SK-N-MC (cell line): ENCODE results near the gene BMERB1.

Source experiments
- DNase-seq: peaks from one replicate; pipeline ENCODE4 v3.0.0-alpha.2; 2011; ENCODE audit warnings: low read depth, low spot score
- H3K27ac ChIP-seq: fragments of 200-600 bp; sonication (generic); 2 replicates; pipeline ENCODE4 v1.5.1; 2016; ENCODE audit warnings: mixed run types
- H3K36me3 ChIP-seq: fragments of 200-600 bp; sonication (generic); 2 replicates; pipeline ENCODE4 v1.6.1; 2017; ENCODE audit warnings: antibody characterized with exemption, low read length, mixed read lengths; ENCODE audit not compliant: insufficient read depth
- H3K4me3 ChIP-seq: fragments of 200-600 bp; sonication (generic); 2 replicates; pipeline ENCODE4 v1.5.1; 2016
- H3K9ac ChIP-seq: fragments of 200-600 bp; sonication (generic); 2 replicates; pipeline ENCODE4 v1.8.0; 2017; ENCODE audit warnings: mixed run types, mixed read lengths; ENCODE audit not compliant: insufficient read length
- H3K9me3 ChIP-seq: fragments of 200-600 bp; sonication (generic); 2 replicates; pipeline ENCODE4 v1.6.1; 2017; ENCODE audit warnings: low read depth, mild to moderate bottlenecking, antibody characterized with exemption, low read length, moderate library complexity, mixed read lengths
- EZH2 ChIP-seq: fragments of 200-600 bp; sonication (generic); IDR thresholded peaks from one replicate; pipeline ENCODE4 v1.6.1; 2017; ENCODE audit warnings: antibody characterized with exemption
- FOXP2 ChIP-seq: optimal IDR thresholded peaks from 2 replicates; pipeline ENCODE3; 2011; ENCODE audit warnings: mild to moderate bottlenecking, moderate library complexity; ENCODE audit not compliant: insufficient read depth; ENCODE audit errors: extremely low read length, control extremely low read depth
- POLR2AphosphoS5 ChIP-seq: IDR thresholded peaks from 2 replicates; pipeline ENCODE4 v1.6.1; 2012; ENCODE audit warnings: mild to moderate bottlenecking, low read depth, low read length, borderline replicate concordance

The BMERB1 gene

DNA sequence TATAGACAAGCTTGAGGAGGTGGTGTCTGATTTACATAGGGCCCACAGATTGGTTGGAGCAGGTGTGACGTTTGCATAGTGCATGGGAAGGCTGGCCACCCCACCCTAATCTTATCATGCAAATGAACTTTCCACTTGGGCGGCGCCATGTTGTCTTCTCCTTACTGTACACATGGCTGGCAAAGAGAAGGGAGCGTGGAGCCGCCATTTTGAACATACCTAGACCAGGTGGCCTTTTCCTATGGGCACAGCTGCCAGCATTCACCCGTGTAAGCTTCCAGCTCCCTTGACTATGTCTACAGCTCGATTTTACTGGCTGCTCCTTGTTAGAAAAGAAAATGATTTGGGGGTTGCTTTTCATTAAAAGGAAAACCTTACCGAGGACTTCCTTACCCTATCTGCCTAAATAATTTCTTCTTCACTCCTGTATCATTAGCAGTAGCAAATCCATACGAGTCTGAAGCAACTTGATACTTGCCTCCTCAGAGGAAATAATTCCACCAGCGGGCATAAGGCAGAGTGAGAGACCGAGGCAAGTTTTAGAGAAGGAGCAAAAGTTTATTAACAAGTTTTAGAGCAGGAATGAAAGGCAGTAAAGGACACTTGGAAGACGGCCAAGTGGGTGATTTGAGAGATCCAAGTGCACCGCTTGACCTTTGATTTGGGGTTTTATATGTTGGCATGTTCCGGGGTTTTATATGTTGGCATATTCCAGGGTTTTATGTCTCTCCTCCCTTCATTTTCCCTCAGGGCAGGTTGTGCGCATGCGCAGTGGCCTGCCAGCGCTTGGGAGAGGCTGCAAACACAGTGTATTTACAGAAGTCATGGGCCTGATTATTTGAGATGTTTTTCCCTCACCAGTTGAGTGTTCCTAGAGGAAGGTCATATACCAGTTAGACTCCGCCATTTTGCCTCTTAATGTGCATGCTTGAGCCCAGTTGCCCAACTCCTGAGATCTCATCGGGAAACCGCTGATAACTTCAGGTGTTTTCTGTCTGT lies 142.9 kb downstream of the BMERB1 start:
- Histone ChIP-seq H3K27ac (no peak overlapping the region), H3K36me3 (no peaks in the 10 kb centered on the region), H3K9ac (no peak overlapping the region), H3K9me3 (no peaks in the 10 kb centered on the region), H3K4me3 (no peak overlapping the region)
- TF ChIP-seq FOXP2: no peak
- TF ChIP-seq POLR2AphosphoS5: no peak
- TF ChIP-seq EZH2: no peak
- DNase-seq: no peak

GRCh38 chr16:15578824-15579223 lies 144.4 kb downstream of the BMERB1 start:
- Histone ChIP-seq H3K27ac (no peak overlapping the region), H3K9me3 (no peaks in the 10 kb centered on the region), H3K9ac (no peak overlapping the region), H3K36me3 (no peaks in the 10 kb centered on the region), H3K4me3 (no peak overlapping the region)
- no peak for TF ChIP-seq FOXP2
- TF ChIP-seq POLR2AphosphoS5: no peak
- DNase-seq: no peak

GRCh38 chr16:15581127-15581815 lies 146.9 kb downstream of the BMERB1 start:
- TF ChIP-seq EZH2 (no peak), POLR2AphosphoS5 (no peak), FOXP2 (no peak)
- DNase-seq: no peak
- Histone ChIP-seq H3K4me3 (no peak overlapping the region), H3K36me3 (no peaks in the 10 kb centered on the region), H3K9me3 (no peaks in the 10 kb centered on the region), H3K9ac (no peak overlapping the region), H3K27ac (no peak overlapping the region)

DNA sequence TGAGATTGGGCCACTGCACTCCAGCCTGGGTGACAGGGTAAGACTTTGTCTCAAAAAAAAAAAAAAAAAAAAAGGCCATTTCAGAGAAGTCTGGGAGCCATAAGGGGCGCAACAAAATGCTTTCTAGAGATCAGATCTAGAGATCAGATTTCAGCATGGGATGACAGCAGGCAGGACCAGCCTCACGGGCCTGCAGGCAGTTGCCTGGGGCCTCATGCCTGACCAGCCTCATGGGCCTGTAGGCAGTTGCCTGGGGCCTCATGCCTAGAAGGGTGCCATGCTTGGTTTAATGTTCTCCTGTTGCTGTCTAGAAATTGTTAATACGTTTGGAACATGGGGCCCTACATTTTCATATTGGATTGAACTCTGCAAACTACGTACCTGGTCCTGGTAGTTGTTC lies 149.1 kb downstream of the BMERB1 start:
- Histone ChIP-seq H3K9ac (no peak overlapping the region), H3K36me3 (no peaks in the 10 kb centered on the region), H3K9me3 (no peaks in the 10 kb centered on the region), H3K27ac (no peak overlapping the region), H3K4me3 (no peak overlapping the region)
- TF ChIP-seq EZH2 (no peak), FOXP2 (no peak), POLR2AphosphoS5 (no peak)
- DNase-seq: no peak

DNA sequence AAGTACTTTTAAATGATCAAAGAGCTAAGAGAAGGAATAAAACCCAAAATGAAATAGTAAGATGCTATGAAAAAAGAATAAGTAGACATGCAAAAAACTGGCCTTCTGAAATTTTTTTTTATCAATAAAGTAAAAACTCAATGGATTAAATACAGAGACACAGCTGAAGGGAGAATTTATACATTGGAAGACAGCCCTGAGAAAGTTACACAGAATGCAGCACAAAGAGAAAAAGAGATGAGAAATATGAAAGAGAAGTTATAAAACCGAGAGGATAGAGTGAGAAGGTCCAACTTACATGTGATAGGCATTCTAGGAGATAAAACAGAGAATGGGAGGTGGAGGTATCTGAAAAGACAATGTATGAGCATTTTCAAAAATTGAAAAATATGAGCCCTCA lies 151.6 kb downstream of the BMERB1 start:
- no peaks in the 10 kb centered on the region for H3K36me3 ChIP-seq
- no peak overlapping the region for H3K27ac ChIP-seq
- no peaks in the 10 kb centered on the region for H3K9me3 ChIP-seq
- H3K4me3 ChIP-seq: no peak overlapping the region
- H3K9ac ChIP-seq: no peak overlapping the region
- TF ChIP-seq EZH2 (no peak), POLR2AphosphoS5 (no peak), FOXP2 (no peak)
- no peak for DNase-seq

DNA sequence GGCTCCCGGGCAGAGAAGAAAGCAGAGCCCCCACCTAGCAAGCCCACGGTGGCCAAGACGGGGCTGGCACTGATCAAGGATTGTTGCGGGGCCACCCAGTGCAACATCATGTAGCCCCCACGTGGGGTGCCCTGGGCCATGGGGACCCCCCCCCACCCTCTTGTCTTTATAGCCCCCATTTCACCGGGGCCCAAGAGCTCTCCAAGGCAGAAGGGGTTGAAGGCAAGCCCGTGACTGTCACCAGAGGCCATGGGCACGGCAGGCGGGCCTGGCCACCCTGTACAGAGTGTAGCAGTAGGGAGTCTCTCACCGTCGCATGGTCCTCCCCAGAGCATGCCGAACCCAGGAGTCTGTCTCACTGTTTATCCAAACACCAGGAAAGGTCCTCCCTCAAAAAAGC lies 152.3 kb downstream of the BMERB1 start:
- Histone ChIP-seq H3K4me3 (no peak overlapping the region), H3K9me3 (no peaks in the 10 kb centered on the region), H3K9ac (no peak overlapping the region), H3K27ac (no peak overlapping the region), H3K36me3 (no peaks in the 10 kb centered on the region)
- TF ChIP-seq EZH2 (no peak), FOXP2 (no peak), POLR2AphosphoS5 (no peak)
- DNase-seq: no peak

- H3K36me3 ChIP-seq: no peaks in the 10 kb centered on the region
Measured at GRCh38 chr16:15587152-15587825, 152.9 kb downstream of the BMERB1 start.

DNA sequence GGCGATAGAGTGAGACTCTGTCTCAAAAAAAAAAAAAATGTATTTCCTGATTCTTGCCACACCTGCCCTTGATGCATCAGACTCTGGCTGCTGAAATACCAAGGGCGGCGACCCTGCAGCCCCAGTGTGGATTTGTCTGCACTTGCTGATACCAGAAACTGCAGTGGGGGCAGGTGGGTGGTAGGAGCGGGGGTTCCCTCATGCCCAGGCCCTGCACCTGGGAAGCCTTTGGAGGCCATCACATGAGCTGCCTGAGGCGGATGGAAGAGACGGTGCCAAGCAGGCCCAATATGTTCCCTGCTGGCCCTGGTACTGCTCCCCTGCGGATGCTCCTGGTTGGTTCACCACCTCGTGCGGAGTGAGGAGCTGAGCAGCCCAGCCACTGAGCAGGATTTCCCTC lies 157.9 kb downstream of the BMERB1 start:
- Histone ChIP-seq H3K9ac (no peak overlapping the region), H3K27ac (no peak overlapping the region), H3K9me3 (no peaks in the 10 kb centered on the region), H3K4me3 (no peak overlapping the region), H3K36me3 (peaks cover 27% of the 10 kb centered on the region)
- TF ChIP-seq EZH2: no peak
- DNase-seq: no peak

More at GRCh38 chr16:15587152-15587825, 152.9 kb downstream of the BMERB1 start:
- no peak for TF ChIP-seq EZH2
- TF ChIP-seq FOXP2: no peak
- no peak for TF ChIP-seq POLR2AphosphoS5
- no peak for DNase-seq
- no peak overlapping the region for H3K4me3 ChIP-seq
- H3K9ac ChIP-seq: no peak overlapping the region
- no peak overlapping the region for H3K27ac ChIP-seq
- H3K9me3 ChIP-seq: no peaks in the 10 kb centered on the region
